Raji (cell line): Measurements from ENCODE around the gene FUS.

ENCODE experiments used
- POLR2A ChIP-seq: IDR thresholded peaks from 2 replicates; pipeline ENCODE4 v1.6.1; 2011; ENCODE audit warnings: low read depth, low read length, control low read depth; ENCODE audit not compliant: insufficient read depth

Gene FUS

GRCh38 chr16:31179747-31180459 lies at the start of gene FUS:
Gene FUS (plus strand): TSS chr16:31180139. CDS start chr16:31180215, 76 bp downstream.
- TF ChIP-seq POLR2A = peak; percentile 100

GRCh38 chr16:31130336-31130891 lies 49.5 kb upstream of the FUS start:
- no peak for TF ChIP-seq POLR2A

- no peak for TF ChIP-seq POLR2A
These were observed 49.0 kb upstream of the FUS start for GRCh38 chr16:31130899-31131298.

- no peak for TF ChIP-seq POLR2A
These were observed 48.5 kb upstream of the FUS start for GRCh38 chr16:31131416-31131815.

DNA sequence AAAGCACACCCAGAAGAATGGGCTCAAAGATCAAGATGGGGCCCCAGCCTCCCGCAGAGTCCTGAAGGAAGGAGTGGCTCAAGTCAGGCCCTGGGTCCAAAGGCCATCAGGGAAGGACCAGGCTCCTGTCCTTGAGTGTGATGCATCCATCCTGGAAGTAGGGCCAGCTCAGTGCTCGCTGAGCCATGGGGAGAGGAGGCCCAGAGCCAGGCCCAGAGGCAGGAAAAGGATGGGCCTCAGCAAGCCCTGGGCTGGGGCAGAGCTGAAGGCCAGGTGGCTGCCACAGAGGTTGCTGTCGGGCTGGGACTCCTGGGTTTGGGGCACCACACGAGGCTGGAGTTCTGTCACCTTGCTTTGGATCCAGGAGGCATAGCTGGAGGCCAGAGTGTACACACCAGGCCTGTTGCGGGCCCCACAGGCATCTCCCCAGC lies 48.1 kb upstream of the FUS start:
- no peak for TF ChIP-seq POLR2A

DNA sequence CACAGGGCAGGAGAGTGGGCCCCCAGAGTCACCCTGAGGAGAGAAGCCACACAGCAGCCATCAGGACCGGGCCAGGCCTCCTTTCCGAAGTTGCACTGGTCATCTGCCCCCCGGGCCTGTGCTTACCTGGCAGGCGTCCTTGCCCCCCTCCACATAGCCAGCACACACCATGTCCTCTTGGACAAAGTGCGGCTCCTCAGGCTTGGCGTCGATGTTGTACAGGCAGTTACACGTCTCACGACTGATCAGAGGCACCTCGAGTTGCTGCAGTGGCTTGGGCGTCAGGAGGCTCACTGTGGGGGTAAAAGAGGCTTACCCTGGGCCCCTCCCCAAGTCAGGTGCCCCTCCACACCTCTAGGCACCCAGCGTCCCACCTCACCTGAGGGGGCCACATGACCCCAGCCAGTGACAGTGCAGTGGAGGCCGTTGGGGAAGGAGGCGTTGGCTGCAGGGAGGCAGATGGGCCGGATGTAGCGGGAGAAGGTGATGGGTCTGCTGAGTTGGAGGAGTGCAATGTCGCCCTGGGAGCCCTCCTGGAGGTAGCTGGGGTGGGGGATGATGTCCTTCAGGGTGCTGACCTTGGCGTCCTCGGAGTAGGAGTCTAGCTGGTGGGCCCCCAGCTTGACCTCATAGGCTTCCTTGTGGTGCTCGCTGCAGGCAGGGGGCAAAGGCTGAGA lies 47.5 kb upstream of the FUS start:
- TF ChIP-seq POLR2A = no peak

GRCh38 chr16:31133046-31133501 lies 46.9 kb upstream of the FUS start:
- no peak for TF ChIP-seq POLR2A

DNA sequence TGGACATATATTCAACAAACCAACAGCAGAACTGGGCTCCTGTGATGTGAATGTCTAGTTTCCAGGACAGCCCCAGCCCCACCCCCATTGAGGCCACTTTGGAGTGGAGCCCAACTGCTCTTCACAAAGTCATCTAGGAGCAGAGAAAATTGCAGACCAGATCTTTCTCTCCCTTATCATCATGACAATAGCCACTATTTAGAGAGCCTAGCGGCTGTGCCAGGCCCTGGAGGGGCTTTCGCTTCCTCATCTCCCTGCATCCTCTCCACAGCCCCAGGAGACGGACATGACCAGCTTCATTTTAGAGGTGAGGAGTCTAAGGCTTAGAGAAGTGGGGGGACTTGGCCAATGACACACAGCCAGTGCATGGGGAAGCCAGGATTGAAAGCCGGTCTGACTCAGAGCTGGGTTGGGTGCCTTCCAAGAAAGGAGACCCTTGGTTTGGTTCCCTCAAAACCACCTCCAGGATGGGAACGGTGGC lies 45.8 kb upstream of the FUS start:
- no peak for TF ChIP-seq POLR2A

- no peak for TF ChIP-seq POLR2A
These were observed 45.1 kb upstream of the FUS start for GRCh38 chr16:31134625-31135534.

DNA sequence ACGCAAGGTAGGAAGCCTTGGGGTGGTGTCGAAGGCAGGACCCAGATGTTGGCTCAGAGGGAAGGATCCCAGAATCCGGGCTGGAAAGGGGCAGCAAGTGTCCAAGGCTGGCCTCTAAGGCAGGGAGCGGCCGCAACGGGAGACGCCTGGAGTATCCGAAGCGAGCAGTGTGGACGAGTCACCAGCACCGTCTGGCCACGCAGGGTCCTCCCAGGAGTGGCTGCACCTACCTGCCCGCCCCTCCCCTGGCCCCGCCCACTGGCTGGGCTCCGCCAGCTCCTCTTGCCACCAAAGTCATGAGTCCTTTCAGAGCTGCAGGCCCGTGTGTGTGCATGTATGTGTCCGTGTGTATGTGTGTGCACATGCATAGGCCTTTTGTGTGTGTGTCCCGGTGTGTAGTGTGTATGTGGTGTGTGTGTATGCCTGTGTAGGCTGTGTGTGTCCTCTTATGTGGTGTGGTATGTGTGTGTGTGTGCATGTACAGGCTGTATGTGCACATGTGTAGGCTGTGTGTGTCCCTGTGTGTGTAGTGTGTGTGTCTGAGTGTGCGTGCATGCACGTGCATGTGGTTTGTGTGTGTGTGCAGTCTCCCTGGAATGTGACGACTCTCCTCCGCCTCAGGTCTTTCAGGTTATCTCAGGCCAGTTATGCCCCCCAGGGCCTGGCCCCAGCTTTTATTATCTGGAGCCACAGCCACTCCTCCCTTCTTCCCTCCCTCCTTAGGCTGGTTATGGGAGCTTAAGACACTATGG lies 44.2 kb upstream of the FUS start, which contains the start of gene PRSS8:
TSS of gene PRSS8 (minus strand) at position 193 of the 752 bp plus-strand sequence. CDS start 229 bp downstream, outside the sequence.
- TF ChIP-seq POLR2A = no peak

- TF ChIP-seq POLR2A = no peak
These were observed 43.7 kb upstream of the FUS start for GRCh38 chr16:31136287-31136662.

- no peak for TF ChIP-seq POLR2A
These were observed 41.0 kb upstream of the FUS start for GRCh38 chr16:31138621-31139578.

DNA sequence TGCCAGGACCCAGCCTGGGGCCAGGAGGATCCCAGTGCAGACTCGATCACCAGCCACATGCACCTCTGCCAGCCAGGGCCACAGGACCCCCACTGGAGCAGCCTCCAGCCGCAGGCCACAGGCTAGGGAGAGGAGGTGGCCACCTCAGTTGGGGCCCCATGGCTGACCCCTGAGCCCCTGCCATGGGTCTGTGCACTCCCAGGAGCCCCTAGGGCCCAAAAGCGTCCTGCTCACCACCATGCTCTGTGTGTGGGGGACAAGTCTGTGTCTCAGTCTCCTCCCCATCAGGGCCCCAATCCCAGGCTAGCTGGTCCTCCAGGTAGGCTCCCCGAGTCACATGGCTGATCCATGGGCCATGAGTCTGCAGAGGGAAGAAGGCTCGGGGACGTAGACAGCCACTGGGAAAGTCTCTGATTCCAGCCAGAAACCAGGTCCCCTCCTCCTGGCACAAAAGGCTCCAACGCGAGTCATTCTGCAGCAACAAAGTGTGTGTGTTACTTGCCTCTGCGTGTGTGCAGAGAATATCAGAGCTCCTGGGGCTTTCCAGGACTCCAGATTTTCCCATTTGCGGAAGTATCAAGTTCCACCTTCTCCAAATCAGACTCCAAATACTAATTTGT lies 38.3 kb upstream of the FUS start:
- TF ChIP-seq POLR2A = no peak
